IPS-18a (cell line): Measurements from ENCODE around the gene GNAZ.

Experiments used
- H3K27ac ChIP-seq: one replicate; pipeline ENCODE4 v1.5.1; 2013; ENCODE audit warnings: low read length
- H3K27me3 ChIP-seq: one replicate; pipeline ENCODE4 v1.6.1; 2013; ENCODE audit warnings: mild to moderate bottlenecking, low read length; ENCODE audit not compliant: control insufficient read depth, insufficient read depth
- H3K36me3 ChIP-seq: one replicate; pipeline ENCODE4 v1.6.1; 2013; ENCODE audit warnings: low read depth, low read length; ENCODE audit not compliant: control insufficient read depth
- H3K4me1 ChIP-seq: one replicate; pipeline ENCODE4 v1.6.1; 2013; ENCODE audit warnings: low read depth, low read length; ENCODE audit not compliant: control insufficient read depth
- H3K4me3 ChIP-seq: one replicate; pipeline ENCODE4 v1.5.1; 2013; ENCODE audit warnings: low read length
- H3K9ac ChIP-seq: one replicate; pipeline ENCODE4 v1.6.1; 2013; ENCODE audit warnings: mild to moderate bottlenecking, low read length, moderate library complexity
- H3K9me3 ChIP-seq: one replicate; pipeline ENCODE4 v1.6.1; 2013; ENCODE audit warnings: low read depth, low read length; ENCODE audit not compliant: control insufficient read depth

GNAZ gene

GRCh38 chr22:23093051-23093788 is 22.9 kb downstream of the GNAZ start:
- Histone ChIP-seq H3K4me1 (peaks cover 7% of the 10 kb centered on the region), H3K9ac (no peak overlapping the region), H3K27ac (no peak overlapping the region)

GRCh38 chr22:23094260-23094659 is 23.9 kb downstream of the GNAZ start:
- Histone ChIP-seq H3K9me3 (no peaks in the 10 kb centered on the region), H3K27ac (no peak overlapping the region), H3K4me1 (no peaks in the 10 kb centered on the region), H3K9ac (no peak overlapping the region), H3K36me3 (no peaks in the 10 kb centered on the region), H3K27me3 (no peaks in the 10 kb centered on the region), H3K4me3 (no peak overlapping the region)

More at GRCh38 chr22:23093051-23093788, 22.9 kb downstream of the GNAZ start:
- Histone ChIP-seq H3K4me3 (no peak overlapping the region), H3K36me3 (no peaks in the 10 kb centered on the region), H3K9me3 (no peaks in the 10 kb centered on the region), H3K27me3 (no peaks in the 10 kb centered on the region)

GRCh38 chr22:23094695-23095681 is 24.7 kb downstream of the GNAZ start:
- H3K27me3 ChIP-seq: no peaks in the 10 kb centered on the region
- no peaks in the 10 kb centered on the region for H3K4me1 ChIP-seq

GRCh38 chr22:23095733-23096342 is 25.5 kb downstream of the GNAZ start:
- Histone ChIP-seq H3K4me3 (no peak overlapping the region), H3K36me3 (no peaks in the 10 kb centered on the region), H3K27ac (no peak overlapping the region), H3K9me3 (no peaks in the 10 kb centered on the region), H3K27me3 (no peaks in the 10 kb centered on the region), H3K4me1 (no peaks in the 10 kb centered on the region), H3K9ac (no peak overlapping the region)

More at GRCh38 chr22:23094695-23095681, 24.7 kb downstream of the GNAZ start:
- Histone ChIP-seq H3K9ac (no peak overlapping the region), H3K9me3 (no peaks in the 10 kb centered on the region), H3K4me3 (no peak overlapping the region), H3K27ac (no peak overlapping the region), H3K36me3 (no peaks in the 10 kb centered on the region)

- no peaks in the 10 kb centered on the region for H3K4me1 ChIP-seq
- H3K27ac ChIP-seq: no peak overlapping the region
- H3K27me3 ChIP-seq: no peaks in the 10 kb centered on the region
- no peaks in the 10 kb centered on the region for H3K36me3 ChIP-seq
- H3K9ac ChIP-seq: no peak overlapping the region
- no peaks in the 10 kb centered on the region for H3K9me3 ChIP-seq
- no peak overlapping the region for H3K4me3 ChIP-seq
Measured at GRCh38 chr22:23097412-23098229, 27.3 kb downstream of the GNAZ start.

- H3K27ac ChIP-seq: no peak overlapping the region
- no peak overlapping the region for H3K9ac ChIP-seq
- no peaks in the 10 kb centered on the region for H3K9me3 ChIP-seq
- no peaks in the 10 kb centered on the region for H3K4me1 ChIP-seq
- no peaks in the 10 kb centered on the region for H3K27me3 ChIP-seq
- H3K4me3 ChIP-seq: no peak overlapping the region
- no peaks in the 10 kb centered on the region for H3K36me3 ChIP-seq
Measured at GRCh38 chr22:23098230-23098705, 27.9 kb downstream of the GNAZ start.

GRCh38 chr22:23098718-23099530 is 28.6 kb downstream of the GNAZ start:
- Histone ChIP-seq H3K9ac (no peak overlapping the region), H3K27ac (no peak overlapping the region), H3K4me1 (no peaks in the 10 kb centered on the region), H3K4me3 (no peak overlapping the region), H3K9me3 (no peaks in the 10 kb centered on the region), H3K36me3 (no peaks in the 10 kb centered on the region), H3K27me3 (no peaks in the 10 kb centered on the region)

GRCh38 chr22:23099531-23099804 is 29.1 kb downstream of the GNAZ start:
- H3K4me3 ChIP-seq: no peak overlapping the region
- no peaks in the 10 kb centered on the region for H3K27me3 ChIP-seq
- H3K9me3 ChIP-seq: no peaks in the 10 kb centered on the region
- no peak overlapping the region for H3K9ac ChIP-seq
- no peaks in the 10 kb centered on the region for H3K4me1 ChIP-seq
- no peak overlapping the region for H3K27ac ChIP-seq
- H3K36me3 ChIP-seq: no peaks in the 10 kb centered on the region

GRCh38 chr22:23100124-23100801 is 29.9 kb downstream of the GNAZ start:
- Histone ChIP-seq H3K4me1 (no peaks in the 10 kb centered on the region), H3K36me3 (no peaks in the 10 kb centered on the region), H3K9me3 (no peaks in the 10 kb centered on the region), H3K9ac (no peak overlapping the region), H3K4me3 (no peak overlapping the region), H3K27ac (no peak overlapping the region), H3K27me3 (no peaks in the 10 kb centered on the region)

- Histone ChIP-seq H3K4me1 (no peaks in the 10 kb centered on the region), H3K27ac (no peak overlapping the region), H3K4me3 (no peak overlapping the region), H3K36me3 (no peaks in the 10 kb centered on the region), H3K9ac (no peak overlapping the region), H3K9me3 (no peaks in the 10 kb centered on the region), H3K27me3 (no peaks in the 10 kb centered on the region)
Measured at GRCh38 chr22:23101524-23101923, 31.2 kb downstream of the GNAZ start.
